Measurements from ENCODE around the gene ENAH.

ENAH gene

GRCh38 chr1:225458222-225458631, 194.7 kb downstream of the ENAH start:
- no peak for DNase-seq
- Histone ChIP-seq H3K4me1 (ENCODE audit: low read length) (no peaks in the 10 kb centered on the region), H3K79me2 (ENCODE audit: low read length) (no peaks in the 10 kb centered on the region), H2AFZ (ENCODE audit: low read length) (no peak overlapping the region), H3K27ac (ENCODE audit: low read length) (no peak overlapping the region), H3K9me2 (replicated peaks; ENCODE audit: insufficient read depth, low read length) (no peaks in the 10 kb centered on the region), H4K20me1 (ENCODE audit: insufficient read depth, low read length) (no peaks in the 10 kb centered on the region), H3K4me2 (ENCODE audit: low read depth, low read length) (no peak overlapping the region), H3F3A (ENCODE audit: insufficient read depth, low read length) (no peaks in the 10 kb centered on the region), H3K27me3 (replicated peaks; ENCODE audit: insufficient read depth, low read length) (no peaks in the 10 kb centered on the region), H3K4me3 (ENCODE audit: low read length) (no peak overlapping the region), H3K36me3 (replicated peaks; ENCODE audit: insufficient read depth, low read length) (no peaks in the 10 kb centered on the region), H3K9ac (ENCODE audit: low read length) (no peak overlapping the region), H3K9me3 (replicated peaks; ENCODE audit: insufficient read depth, low read length) (no peaks in the 10 kb centered on the region)
- TF ChIP-seq CTCF (IDR thresholded peaks at IDR 0.05; ENCODE audit: low read length) (no peak), EZH2phosphoT487 (IDR thresholded peaks at IDR 0.05; ENCODE audit: low read length) (no peak), EZH2 (optimal IDR thresholded peaks at IDR 0.05; ENCODE audit: low read depth, low read length) (no peak)

GRCh38 chr1:225454733-225455132, 198.2 kb downstream of the ENAH start:
- H3K27ac ChIP-seq (ENCODE audit: low read length): no peak overlapping the region

GRCh38 chr1:225453797-225454648, 198.9 kb downstream of the ENAH start:
- Histone ChIP-seq H3K27ac (ENCODE audit: low read length) (no peak overlapping the region), H3K27me3 (replicated peaks; ENCODE audit: insufficient read depth, low read length) (no peaks in the 10 kb centered on the region), H3K9me2 (replicated peaks; ENCODE audit: insufficient read depth, low read length) (no peaks in the 10 kb centered on the region), H3K4me2 (ENCODE audit: low read depth, low read length) (no peak overlapping the region), H3F3A (ENCODE audit: insufficient read depth, low read length) (no peaks in the 10 kb centered on the region), H3K79me2 (ENCODE audit: low read length) (no peaks in the 10 kb centered on the region), H2AFZ (ENCODE audit: low read length) (no peak overlapping the region; the same call in 1 of the 2 replicates), H3K4me3 (ENCODE audit: low read length) (no peak overlapping the region), H3K36me3 (replicated peaks; ENCODE audit: insufficient read depth, low read length) (no peaks in the 10 kb centered on the region), H4K20me1 (ENCODE audit: insufficient read depth, low read length) (no peaks in the 10 kb centered on the region), H3K9me3 (replicated peaks; ENCODE audit: insufficient read depth, low read length) (no peaks in the 10 kb centered on the region), H3K9ac (ENCODE audit: low read length) (no peak overlapping the region), H3K4me1 (ENCODE audit: low read length) (no peaks in the 10 kb centered on the region)
- no peak for TF ChIP-seq CTCF (IDR thresholded peaks at IDR 0.05; ENCODE audit: low read length)
- TF ChIP-seq EZH2phosphoT487 (IDR thresholded peaks at IDR 0.05; ENCODE audit: low read length): no peak
- no peak for TF ChIP-seq EZH2 (optimal IDR thresholded peaks at IDR 0.05; ENCODE audit: low read depth, low read length)
- no peak for DNase-seq

More at GRCh38 chr1:225454733-225455132, 198.2 kb downstream of the ENAH start:
- TF ChIP-seq CTCF (IDR thresholded peaks at IDR 0.05; ENCODE audit: low read length) (no peak), EZH2 (optimal IDR thresholded peaks at IDR 0.05; ENCODE audit: low read depth, low read length) (no peak), EZH2phosphoT487 (IDR thresholded peaks at IDR 0.05; ENCODE audit: low read length) (no peak)
- no peaks in the 10 kb centered on the region for H3K27me3 ChIP-seq (replicated peaks; ENCODE audit: insufficient read depth, low read length)
- H3K79me2 ChIP-seq (ENCODE audit: low read length): no peaks in the 10 kb centered on the region
- H3F3A ChIP-seq (ENCODE audit: insufficient read depth, low read length): no peaks in the 10 kb centered on the region
- H3K4me3 ChIP-seq (ENCODE audit: low read length): no peak overlapping the region
- H2AFZ ChIP-seq (ENCODE audit: low read length): no peak overlapping the region
- no peak overlapping the region for H3K4me2 ChIP-seq (ENCODE audit: low read depth, low read length)
- no peaks in the 10 kb centered on the region for H3K9me2 ChIP-seq (replicated peaks; ENCODE audit: insufficient read depth, low read length)
- H3K4me1 ChIP-seq (ENCODE audit: low read length): no peaks in the 10 kb centered on the region
- H3K9ac ChIP-seq (ENCODE audit: low read length): no peak overlapping the region
- no peak for DNase-seq
- no peaks in the 10 kb centered on the region for H3K36me3 ChIP-seq (replicated peaks; ENCODE audit: insufficient read depth, low read length)
- H3K9me3 ChIP-seq (replicated peaks; ENCODE audit: insufficient read depth, low read length): no peaks in the 10 kb centered on the region
- H4K20me1 ChIP-seq (ENCODE audit: insufficient read depth, low read length): no peaks in the 10 kb centered on the region
